ENCODE measurements around the gene KRTAP10-5. TPM values are rescaled to one million over a fixed set of nuclear protein-coding genes. Genes with fewer than 3 reads are reported as not detected.
"Not testable (repeated sequence)": the region's sequence is repeated elsewhere in the genome, so short reads cannot be mapped to it uniquely, and the experiment has no call there.

Gene KRTAP10-5, protein sequence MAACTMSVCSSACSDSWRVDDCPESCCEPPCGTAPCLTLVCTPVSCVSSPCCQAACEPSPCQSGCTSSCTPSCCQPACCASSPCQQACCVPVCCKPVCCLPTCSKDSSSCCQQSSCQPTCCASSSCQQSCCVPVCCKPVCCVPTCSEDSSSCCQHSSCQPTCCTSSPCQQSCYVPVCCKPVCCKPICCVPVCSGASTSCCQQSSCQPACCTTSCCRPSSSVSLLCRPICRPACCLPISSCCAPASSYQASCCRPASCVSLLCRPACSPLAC
- total RNA-seq (not detected), polyA plus RNA-seq (not detected)
- long read RNA-seq, donor 1 = 0 reads
- long read RNA-seq, donor 2 = 0 reads
- long read RNA-seq, donor 3 = 0 reads
- long read RNA-seq, donor 4 = 0 reads

DNA sequence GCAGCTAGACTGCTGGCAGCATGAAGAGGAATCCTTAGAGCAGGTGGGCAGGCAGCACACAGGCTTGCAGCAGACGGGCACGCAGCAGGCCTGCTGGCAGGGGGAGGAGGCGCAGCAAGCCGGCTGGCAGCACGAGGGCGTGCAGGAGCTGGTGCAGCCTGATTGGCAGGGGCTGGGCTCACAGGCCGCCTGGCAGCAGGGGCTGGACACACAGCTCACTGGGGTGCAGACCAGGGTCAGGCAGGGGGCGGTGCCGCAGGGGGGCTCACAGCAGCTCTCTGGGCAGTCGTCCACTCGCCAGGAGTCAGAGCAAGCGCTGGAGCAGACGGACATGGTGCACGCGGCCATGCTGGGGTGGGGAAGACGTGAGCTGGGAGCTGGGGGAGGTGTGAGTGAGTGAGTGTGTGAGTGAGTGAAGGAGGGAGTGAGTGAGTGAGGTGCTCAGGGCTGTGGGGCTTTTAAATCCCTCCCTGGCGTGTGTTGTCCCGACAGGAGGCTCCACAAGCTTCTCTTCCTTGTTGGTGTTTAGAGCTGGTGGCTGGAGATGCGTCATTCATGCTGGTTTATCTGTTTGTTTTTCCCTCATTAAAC, at the start of gene KRTAP10-5:
Gene KRTAP10-5, minus strand, starts transcription at position 374 of the 591 bp plus-strand sequence. Its CDS starts 26 bp downstream, at position 348.
- H3K9me3 ChIP-seq (ENCODE audit: control insufficient read depth, low read length) = not testable (repeated sequence)
- WGBS = 39% methylated on average over 19 of the region's 19 CpGs

DNA sequence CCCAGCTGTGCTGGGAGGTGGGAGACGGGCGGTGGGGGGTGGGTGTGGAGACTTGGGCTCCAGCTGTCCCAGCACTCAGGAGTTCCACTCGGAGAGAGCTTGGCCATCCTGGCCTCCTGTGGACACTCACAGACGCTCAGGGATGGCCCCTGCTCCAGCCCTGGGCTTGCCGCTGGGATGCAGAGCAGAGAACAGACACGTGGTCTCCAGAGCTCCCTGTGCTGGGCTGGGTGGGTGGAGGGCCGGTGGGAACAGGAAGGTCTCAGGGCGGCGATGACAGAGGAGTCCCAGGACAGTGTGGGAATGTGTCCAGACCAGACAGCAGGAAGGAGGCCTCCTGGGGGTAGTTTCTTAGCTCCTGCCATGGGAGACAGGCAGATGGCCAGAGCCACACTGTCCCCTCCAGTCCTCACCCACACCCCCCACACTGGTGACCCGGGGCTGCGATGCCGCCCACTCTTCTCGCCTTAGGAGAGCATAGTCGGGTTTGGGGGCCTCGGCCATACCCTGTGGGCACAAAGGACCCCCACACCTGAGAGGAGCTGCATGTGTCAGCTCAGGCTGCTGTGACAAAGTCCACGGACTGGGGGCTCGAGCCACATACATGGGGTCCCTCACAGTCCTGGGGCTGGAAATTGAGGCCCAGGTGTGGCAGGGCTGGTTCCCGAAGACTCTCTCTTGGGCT, 48.4 kb upstream of the KRTAP10-5 start:
- Histone ChIP-seq H3K9me3 (ENCODE audit: control insufficient read depth, low read length) (no peaks in the 10 kb centered on the region), H3K27ac (ENCODE audit: low read length) (no peak overlapping the region), H3K27me3 (ENCODE audit: control insufficient read depth, insufficient read depth) (no peaks in the 10 kb centered on the region), H3K4me1 (ENCODE audit: control insufficient read depth, insufficient read depth, low read length) (no peaks in the 10 kb centered on the region), H3K4me3 (ENCODE audit: low read length) (no peak overlapping the region)
- peak; percentile 39 to 46 for ATAC-seq
- DNase-seq = no peak
- WGBS = 57% methylated on average over 18 of the region's 18 CpGs
- intact Hi-C loops (cut with DNase I) = no loop called here

More for the DNA sequence above, at the start of gene KRTAP10-5:
- H3K27ac ChIP-seq (ENCODE audit: low read length); H3K4me1 ChIP-seq (ENCODE audit: control insufficient read depth, insufficient read depth, low read length); H3K4me3 ChIP-seq (ENCODE audit: low read length); intact Hi-C loops (cut with DNase I); ATAC-seq; H3K27me3 ChIP-seq (ENCODE audit: control insufficient read depth, insufficient read depth): not testable (repeated sequence)
- peak in 1 of 3 donors; percentile 46 for DNase-seq

GRCh38 chr21:44627831-44628233, 47.4 kb upstream of the KRTAP10-5 start:
- H3K9me3 ChIP-seq (ENCODE audit: control insufficient read depth, low read length); H3K27me3 ChIP-seq (ENCODE audit: control insufficient read depth, insufficient read depth); intact Hi-C loops (cut with DNase I); H3K4me3 ChIP-seq (ENCODE audit: low read length); DNase-seq; H3K27ac ChIP-seq (ENCODE audit: low read length); ATAC-seq; H3K4me1 ChIP-seq (ENCODE audit: control insufficient read depth, insufficient read depth, low read length): not testable (repeated sequence)
- WGBS = 53% methylated on average over 15 of the region's 15 CpGs

GRCh38 chr21:44627181-44627822, 46.9 kb upstream of the KRTAP10-5 start:
- H3K4me3 ChIP-seq (ENCODE audit: low read length); H3K9me3 ChIP-seq (ENCODE audit: control insufficient read depth, low read length); H3K27me3 ChIP-seq (ENCODE audit: control insufficient read depth, insufficient read depth); DNase-seq; intact Hi-C loops (cut with DNase I); ATAC-seq; H3K4me1 ChIP-seq (ENCODE audit: control insufficient read depth, insufficient read depth, low read length); H3K27ac ChIP-seq (ENCODE audit: low read length): not testable (repeated sequence)
- 76% methylated on average over 20 of the region's 20 CpGs for WGBS

GRCh38 chr21:44626673-44627143, 46.3 kb upstream of the KRTAP10-5 start, which contains the start of gene KRTAP10-9:
TSS of gene KRTAP10-9 (plus strand) at chr21:44627093. CDS start at chr21:44627172, 79 bp downstream.
- intact Hi-C loops (cut with DNase I) = no loop called here
- no peak for DNase-seq
- H3K27me3 ChIP-seq (ENCODE audit: control insufficient read depth, insufficient read depth) = no peaks in the 10 kb centered on the region
- no peaks in the 10 kb centered on the region for H3K9me3 ChIP-seq (ENCODE audit: control insufficient read depth, low read length)
- 39% methylated on average over 7 of the region's 7 CpGs for WGBS
- no peak within 1 kb of the TSS for H3K4me3 ChIP-seq (ENCODE audit: low read length)
- ATAC-seq = no peak
- no peak within 1 kb of the TSS for H3K27ac ChIP-seq (ENCODE audit: low read length)
- H3K4me1 ChIP-seq (ENCODE audit: control insufficient read depth, insufficient read depth, low read length) = no peaks in the 10 kb centered on the region

- DNase-seq (no peak), ATAC-seq (peak in 1 of 2 donors; percentile 39)
- H3K27ac ChIP-seq (ENCODE audit: low read length) = no peak overlapping the region
- no peak overlapping the region for H3K4me3 ChIP-seq (ENCODE audit: low read length)
- WGBS = 71% methylated on average over 10 of the region's 10 CpGs
- H3K27me3 ChIP-seq (ENCODE audit: control insufficient read depth, insufficient read depth) = no peaks in the 10 kb centered on the region
- no peaks in the 10 kb centered on the region for H3K4me1 ChIP-seq (ENCODE audit: control insufficient read depth, insufficient read depth, low read length)
- no peaks in the 10 kb centered on the region for H3K9me3 ChIP-seq (ENCODE audit: control insufficient read depth, low read length)
- intact Hi-C loops (cut with DNase I) = no loop called here
Observed at GRCh38 chr21:44626262-44626661, 45.9 kb upstream of the KRTAP10-5 start.

DNA sequence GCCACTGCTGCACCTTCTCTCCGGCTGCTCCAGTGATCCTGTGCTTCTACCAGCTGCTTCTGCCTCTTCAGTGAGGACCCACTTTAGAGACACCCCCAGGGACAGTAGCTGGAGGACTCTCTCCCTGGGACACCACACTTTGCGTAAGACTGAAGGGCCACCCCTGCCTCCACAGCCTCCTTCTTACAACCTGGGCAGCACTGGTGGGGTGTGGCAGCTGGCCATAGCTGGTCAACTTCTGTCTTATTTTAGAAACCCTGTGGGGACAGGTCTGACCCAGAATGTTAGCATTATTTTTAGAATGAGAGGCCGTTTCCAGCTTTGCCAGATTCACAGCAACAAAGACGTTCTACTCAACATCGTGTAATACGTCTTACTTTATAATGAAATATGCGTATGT, 45.4 kb upstream of the KRTAP10-5 start:
- intact Hi-C loops (cut with DNase I) = no loop called here
- ATAC-seq (no peak), DNase-seq (no peak)
- Histone ChIP-seq H3K4me3 (ENCODE audit: low read length) (no peak overlapping the region), H3K27ac (ENCODE audit: low read length) (no peak overlapping the region), H3K9me3 (ENCODE audit: control insufficient read depth, low read length) (no peaks in the 10 kb centered on the region), H3K4me1 (ENCODE audit: control insufficient read depth, insufficient read depth, low read length) (no peaks in the 10 kb centered on the region), H3K27me3 (ENCODE audit: control insufficient read depth, insufficient read depth) (no peaks in the 10 kb centered on the region)
- 76% methylated on average over 7 of the region's 7 CpGs for WGBS

- Histone ChIP-seq H3K4me1 (ENCODE audit: control insufficient read depth, insufficient read depth, low read length) (no peaks in the 10 kb centered on the region), H3K27ac (ENCODE audit: low read length) (no peak overlapping the region), H3K9me3 (ENCODE audit: control insufficient read depth, low read length) (no peaks in the 10 kb centered on the region), H3K4me3 (ENCODE audit: low read length) (no peak overlapping the region), H3K27me3 (ENCODE audit: control insufficient read depth, insufficient read depth) (no peaks in the 10 kb centered on the region)
- ATAC-seq = no peak
- no peak for DNase-seq
- intact Hi-C loops (cut with DNase I) = no loop called here
Observed at GRCh38 chr21:44623575-44623974, 43.2 kb upstream of the KRTAP10-5 start.

GRCh38 chr21:44619886-44620285, 39.5 kb upstream of the KRTAP10-5 start:
- Histone ChIP-seq H3K27ac (ENCODE audit: low read length) (no peak overlapping the region), H3K27me3 (ENCODE audit: control insufficient read depth, insufficient read depth) (no peaks in the 10 kb centered on the region), H3K4me1 (ENCODE audit: control insufficient read depth, insufficient read depth, low read length) (no peaks in the 10 kb centered on the region), H3K9me3 (ENCODE audit: control insufficient read depth, low read length) (no peaks in the 10 kb centered on the region), H3K4me3 (ENCODE audit: low read length) (no peak overlapping the region)
- no peak for DNase-seq
- WGBS = 88% methylated on average over 6 of the region's 6 CpGs
- intact Hi-C loops (cut with DNase I) = no loop called here
- no peak for ATAC-seq

DNA sequence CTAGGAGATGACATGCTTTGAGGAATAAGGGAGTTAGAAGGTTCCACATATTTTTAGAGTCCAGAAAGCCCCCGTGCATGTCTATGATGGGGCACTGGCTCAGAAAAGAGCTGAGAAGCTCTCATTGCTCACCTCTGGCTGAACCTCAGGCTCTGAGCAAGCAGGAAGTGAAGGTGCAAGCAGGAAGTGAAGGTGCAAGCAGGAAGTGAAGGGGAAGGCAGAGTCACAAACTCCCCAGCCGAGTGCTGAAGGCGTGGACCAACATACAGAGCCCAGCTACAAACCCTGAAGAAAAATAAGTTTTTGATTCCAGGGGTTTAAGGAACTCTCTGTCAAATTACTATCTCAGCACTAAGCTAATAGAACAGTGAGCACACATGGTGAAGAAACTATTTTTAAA, 38.5 kb upstream of the KRTAP10-5 start:
- intact Hi-C loops (cut with DNase I) = no loop called here
- H3K4me1 ChIP-seq (ENCODE audit: control insufficient read depth, insufficient read depth, low read length) = no peaks in the 10 kb centered on the region
- ATAC-seq = no peak
- H3K4me3 ChIP-seq (ENCODE audit: low read length) = no peak overlapping the region
- WGBS = 64% methylated on average over 3 of the region's 3 CpGs
- no peak overlapping the region for H3K27ac ChIP-seq (ENCODE audit: low read length)
- H3K9me3 ChIP-seq (ENCODE audit: control insufficient read depth, low read length) = no peaks in the 10 kb centered on the region
- DNase-seq = no peak
- no peaks in the 10 kb centered on the region for H3K27me3 ChIP-seq (ENCODE audit: control insufficient read depth, insufficient read depth)

All from right cardiac atrium (tissue), 5 donors.